Left colon (tissue), 2 donors: ENCODE data around the gene ACVR1. TPM values are rescaled to one million over a fixed set of nuclear protein-coding genes. Genes with fewer than 3 reads are reported as not detected.

Experiments
- ATAC-seq: fragments of 200-7000 bp; cut with Tn5 transposase; one replicate; pipeline ENCODE4 v1.9.1; 2020; ENCODE audit warnings: mild to moderate bottlenecking, moderate library complexity
- DNase-seq, 2 donors: peaks; one replicate each; pipeline ENCODE4 v3.0.0-alpha.2; 2020
- intact Hi-C, 2 donors: fragments of 100-400 bp; cut with DNase I in 1 of 2; cut with micrococcal nuclease in 1 of 2; formaldehyde crosslinking; loops; one replicate each; pipeline versions ENCODE4 v1.11.2 to v1.14.0; 2022; cut with DNase I, micrococcal nuclease
- total RNA-seq, 2 donors: library from RNA; stranded (reverse); fragmentation: NEBNext Ultra II Directional; extraction: Animal tissue kit (Norgen Biotek cat#: 25700); gene quantifications; one replicate each; pipeline ENCODE4 v1.2.1, GENCODE V29; 2021
- donor health status: DM: no; HTN: no; CAD: no.
- donor health status: DM: yes; HTN: yes; CAD: no.

The ACVR1 gene
- total RNA-seq, 2 donors from 2014 or later, result 13.6 to 19.1 TPM

DNA sequence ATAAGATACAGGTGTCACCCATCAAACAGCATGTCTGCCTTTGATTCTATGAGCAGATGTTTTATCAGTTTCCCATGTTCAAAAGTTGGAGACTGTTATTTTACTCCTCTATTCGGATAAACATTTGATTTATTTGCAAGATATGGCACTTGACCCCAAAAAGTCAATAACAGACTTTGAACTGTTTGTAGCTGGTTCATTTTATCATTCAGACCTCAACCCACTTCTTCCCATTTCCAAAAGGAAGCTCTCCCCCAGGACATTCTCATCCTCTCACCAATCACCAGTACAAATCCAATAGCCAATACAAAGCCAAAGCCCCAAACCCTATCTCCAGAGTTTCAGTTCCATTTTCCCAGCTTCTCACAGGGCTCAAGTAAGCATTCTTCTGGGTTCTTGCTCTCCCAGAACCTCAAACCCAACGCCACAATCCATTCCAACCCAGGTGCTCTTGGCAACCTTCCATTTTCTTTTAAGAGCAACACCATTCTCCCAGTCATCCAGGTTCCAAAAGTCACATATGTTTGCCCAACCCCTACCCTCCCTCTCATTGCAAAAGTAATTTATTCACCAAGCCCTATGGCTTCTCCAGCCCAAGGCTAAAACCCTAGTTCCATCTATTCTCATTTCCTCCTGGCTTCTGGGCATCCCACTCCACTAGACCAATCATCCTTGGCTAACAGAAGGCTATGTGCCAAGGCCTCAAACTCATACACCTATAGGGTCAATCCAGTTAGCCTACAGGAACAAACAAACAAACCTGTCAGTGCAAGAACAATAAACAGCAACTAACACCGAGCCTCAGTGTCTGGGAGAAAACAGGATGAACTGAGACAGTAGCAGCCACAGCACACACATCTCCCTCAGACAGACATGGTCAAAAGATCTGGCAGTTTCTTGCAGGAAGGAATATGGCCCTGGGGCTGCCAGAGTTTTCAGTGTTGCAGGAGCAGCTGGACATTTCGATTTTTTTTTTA, 9.2 kb downstream of the ACVR1 start:
- DNase-seq, result no peak
- ATAC-seq, result peak; percentile 46

DNA sequence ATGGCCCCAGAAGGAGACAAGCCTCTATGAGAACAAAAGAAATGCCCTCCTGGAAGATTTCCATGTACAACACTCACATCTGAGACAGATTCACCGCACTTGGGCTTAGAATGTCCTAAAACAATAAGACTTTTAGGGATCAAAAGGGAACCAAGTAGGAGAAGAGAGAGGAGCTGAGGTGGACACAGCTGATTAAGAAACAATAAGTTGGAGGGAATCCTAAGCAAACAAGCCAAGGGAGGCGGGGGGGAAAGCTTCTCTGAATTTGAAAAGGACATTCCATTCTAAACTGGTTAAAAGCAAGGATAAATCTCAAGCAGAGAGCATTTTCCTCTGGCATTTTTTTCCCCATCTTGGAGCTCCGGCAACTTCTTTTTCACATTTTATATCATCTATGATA, 9.9 kb downstream of the ACVR1 start:
- ATAC-seq (no peak), DNase-seq (no peak)
- intact Hi-C loops, result no loop called here

More for the DNA sequence above, 9.2 kb downstream of the ACVR1 start:
- intact Hi-C loops, result no loop called here

DNA sequence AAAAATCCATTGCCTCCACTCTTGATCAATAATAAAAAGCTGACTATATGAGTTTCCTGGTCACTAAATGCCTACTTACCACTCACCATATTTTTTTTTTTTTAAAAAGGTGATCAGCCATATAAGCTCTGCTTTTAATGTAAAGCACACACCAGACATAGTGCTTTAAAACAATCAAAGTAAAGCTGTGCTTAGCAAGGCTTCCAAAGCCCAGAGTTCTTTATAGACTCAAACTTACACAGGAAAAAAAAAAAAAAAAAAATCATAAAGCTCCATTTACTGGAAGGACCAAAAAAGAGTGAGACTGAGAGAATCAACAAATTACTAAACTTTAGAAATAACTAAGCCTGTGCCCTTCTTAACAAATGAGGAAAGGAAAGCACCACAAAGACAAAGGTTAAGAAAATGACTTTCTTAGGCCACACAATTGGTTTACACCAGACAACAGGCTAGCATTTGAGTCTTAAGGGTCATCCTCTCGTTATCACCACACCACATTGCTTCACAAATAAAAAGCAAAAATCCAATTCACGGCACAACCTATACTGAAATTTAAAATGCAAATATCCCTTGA, 11.2 kb downstream of the ACVR1 start:
- DNase-seq, result no peak
- intact Hi-C loops, result no loop called here
- no peak for ATAC-seq

DNA sequence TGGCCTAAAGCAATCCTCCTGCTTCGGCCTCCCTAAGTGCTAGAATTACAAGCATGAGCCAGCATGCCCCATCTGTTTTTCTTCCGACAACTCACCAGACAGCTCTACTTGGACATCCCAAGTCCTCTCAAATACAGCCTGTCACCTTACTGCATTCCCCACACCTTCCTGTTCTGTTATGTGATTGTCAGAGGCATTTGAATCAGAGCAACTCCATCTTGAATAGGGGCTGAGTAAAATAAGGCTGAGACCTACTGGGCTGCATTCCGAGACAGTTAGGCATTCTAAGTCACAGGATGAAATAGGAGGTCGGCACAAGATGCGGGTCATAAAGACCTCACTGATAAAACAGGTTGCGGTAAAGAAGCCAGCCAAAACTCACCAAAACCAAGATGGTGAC, 17.3 kb downstream of the ACVR1 start:
- intact Hi-C loops, result no loop called here
- DNase-seq, result no peak
- ATAC-seq, result no peak

GRCh38 chr2:157857881-157858280, 18.2 kb downstream of the ACVR1 start:
- intact Hi-C loops, result no loop called here
- DNase-seq (no peak), ATAC-seq (peak; percentile 60)

GRCh38 chr2:157856187-157856515, 20.0 kb downstream of the ACVR1 start:
- ATAC-seq, result no peak
- no peak for DNase-seq
- intact Hi-C loops, result no loop called here

DNA sequence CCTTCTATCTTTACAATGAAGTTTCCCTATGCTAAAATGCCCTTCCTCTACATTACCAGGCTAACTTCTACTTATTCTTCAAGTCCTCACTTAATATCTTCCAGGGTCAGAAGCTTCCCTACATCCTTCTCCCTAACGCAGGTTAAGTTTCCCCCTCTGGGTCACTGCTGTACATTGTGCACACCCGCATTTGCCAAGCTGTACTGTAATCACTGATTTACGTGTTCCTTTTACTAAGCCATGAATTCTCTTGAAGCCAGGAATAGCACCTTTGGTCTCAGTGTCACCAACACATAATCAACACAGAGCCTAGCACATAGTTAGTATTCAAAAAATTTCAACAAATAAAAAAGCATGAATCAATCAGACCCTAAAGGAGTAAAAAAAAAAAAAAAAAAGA, 22.3 kb downstream of the ACVR1 start:
- intact Hi-C loops, result no loop called here

DNA sequence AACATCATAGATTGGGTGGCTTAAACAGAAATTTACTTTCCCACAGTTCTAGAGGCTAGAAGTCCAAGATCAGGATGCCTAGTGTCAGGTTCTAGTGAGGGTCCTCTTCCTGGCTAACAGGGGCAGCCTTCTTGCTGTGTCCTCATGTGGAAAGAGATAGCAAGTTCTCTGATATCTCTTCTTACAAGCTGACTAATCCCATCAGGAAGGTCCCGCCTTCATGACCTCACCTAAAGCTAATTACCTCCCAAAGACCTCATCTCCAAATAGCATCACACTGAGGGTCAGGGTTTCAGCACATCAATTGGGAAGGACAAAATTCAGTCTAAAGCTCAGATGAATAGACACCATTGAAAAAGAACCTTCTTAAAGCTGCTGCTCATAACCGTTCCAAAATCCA, 22.9 kb downstream of the ACVR1 start:
- DNase-seq (no peak), ATAC-seq (no peak)
- intact Hi-C loops, result no loop called here

More for the DNA sequence above, 22.3 kb downstream of the ACVR1 start:
- ATAC-seq (no peak), DNase-seq (no peak)

DNA sequence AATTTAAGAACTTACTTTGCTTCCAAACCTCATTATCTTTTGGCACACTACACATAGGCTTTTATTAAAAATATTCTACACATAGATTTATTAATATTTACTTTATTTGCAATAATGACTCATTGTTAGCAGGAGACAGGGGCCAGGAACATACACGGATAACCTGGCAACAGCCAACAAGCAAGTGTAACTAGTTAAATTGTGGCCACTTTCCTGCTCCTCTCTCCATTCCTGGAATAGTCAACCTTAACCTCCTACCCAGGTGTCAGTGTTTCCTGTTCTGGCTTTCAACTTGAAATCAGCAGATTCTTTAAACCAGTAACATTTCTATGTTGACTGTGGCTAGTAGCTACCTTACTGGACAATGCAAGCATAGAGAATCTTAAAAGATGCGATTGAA, 26.5 kb downstream of the ACVR1 start:
- intact Hi-C loops, result no loop called here
- DNase-seq (no peak), ATAC-seq (no peak)

- ATAC-seq (no peak), DNase-seq (no peak)
- intact Hi-C loops, result no loop called here
These were observed 27.9 kb downstream of the ACVR1 start for GRCh38 chr2:157848213-157848612.

DNA sequence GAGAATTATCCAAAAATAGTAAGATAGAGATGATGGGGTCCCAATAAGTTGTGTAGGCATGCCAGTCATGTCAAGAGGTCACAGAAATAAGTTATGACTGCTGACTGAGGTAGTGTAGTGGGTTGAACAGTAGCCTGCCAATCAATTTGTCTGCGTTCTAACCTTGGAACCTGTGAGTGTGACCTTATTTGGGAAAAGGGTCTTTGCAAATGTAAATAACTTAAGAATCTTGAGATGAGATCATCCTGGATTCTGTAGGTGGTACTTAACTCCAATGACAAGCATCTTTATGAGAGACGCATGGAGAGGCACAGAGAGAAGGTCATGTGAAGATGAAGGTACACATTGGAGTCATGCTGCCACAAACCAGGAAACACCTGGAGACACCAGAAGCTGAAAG, 31.0 kb downstream of the ACVR1 start:
- intact Hi-C loops, result no loop called here
- no peak for ATAC-seq
- DNase-seq, result no peak

GRCh38 chr2:157843935-157844334, 32.2 kb downstream of the ACVR1 start:
- intact Hi-C loops, result no loop called here
- ATAC-seq (no peak), DNase-seq (no peak)

- intact Hi-C loops, result no loop called here
- ATAC-seq, result no peak
- no peak for DNase-seq
These were observed 33.0 kb downstream of the ACVR1 start for GRCh38 chr2:157843081-157843480.

DNA sequence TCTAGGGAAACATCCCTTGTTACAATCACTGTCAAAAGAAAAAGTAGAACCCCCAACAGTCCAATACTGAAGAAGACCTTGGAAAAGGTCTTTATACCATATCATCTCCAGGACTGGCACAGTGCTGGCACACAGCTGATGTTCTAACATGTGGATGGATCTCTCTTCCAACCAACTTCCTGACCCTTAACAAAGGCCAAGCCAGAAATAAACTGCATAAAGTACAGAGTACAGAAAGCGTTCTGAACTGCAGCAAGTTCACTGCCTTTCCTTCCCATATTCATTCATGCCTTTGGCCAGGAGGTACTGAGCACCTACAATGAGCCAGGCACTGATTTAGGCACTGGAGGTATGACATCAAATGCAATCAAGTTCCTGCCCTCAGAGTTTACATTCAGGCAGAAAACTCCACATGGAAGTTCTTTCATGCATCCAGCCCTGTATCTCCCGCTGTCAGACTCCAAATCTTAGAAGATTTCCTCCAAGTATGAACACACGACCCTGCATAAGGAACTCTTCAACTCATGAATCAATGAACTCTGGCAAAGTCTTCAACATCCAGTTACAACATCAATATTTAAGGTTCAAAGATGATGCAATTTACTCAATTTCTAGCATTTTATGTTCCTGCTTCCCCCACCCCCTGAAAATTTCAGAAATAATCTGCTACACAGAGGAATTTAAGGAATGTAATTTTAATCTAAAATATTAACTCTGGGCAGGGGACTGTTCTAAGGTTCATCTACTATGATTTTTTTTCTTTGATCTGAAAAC, 33.8 kb downstream of the ACVR1 start:
- ATAC-seq (no peak), DNase-seq (no peak)
- intact Hi-C loops, result no loop called here

GRCh38 chr2:157841485-157841884, 34.6 kb downstream of the ACVR1 start:
- ATAC-seq (no peak), DNase-seq (no peak)
- intact Hi-C loops, result no loop called here

DNA sequence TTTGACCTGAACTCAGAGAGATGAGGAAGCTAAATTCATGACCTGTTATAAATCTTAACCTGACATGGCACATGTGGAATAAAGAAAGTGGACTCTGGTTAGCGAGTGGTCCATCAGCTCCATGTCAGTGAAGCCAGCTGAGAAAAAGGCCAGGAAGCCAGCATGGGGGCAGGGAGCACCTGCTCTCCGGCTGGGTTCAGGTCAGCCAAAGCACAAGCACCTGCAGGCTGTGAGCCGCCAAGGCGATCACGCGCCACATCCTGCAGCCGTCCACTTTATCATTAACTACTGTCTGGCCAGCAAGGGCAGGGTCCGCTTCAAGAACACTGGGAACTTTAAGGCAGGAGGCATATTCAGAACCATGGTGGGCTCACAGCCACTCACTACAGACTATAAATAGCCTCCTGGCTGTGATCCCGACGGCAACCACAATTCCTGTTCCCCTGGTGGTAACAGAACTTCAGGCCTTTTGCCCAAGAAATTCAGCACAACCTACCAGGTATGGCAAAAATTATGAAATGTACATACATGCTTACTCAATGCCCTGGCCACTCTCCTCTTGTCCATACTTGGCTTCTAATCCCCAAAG, 35.5 kb downstream of the ACVR1 start:
- peak; percentile 19 for ATAC-seq
- peak; percentile 6 to 30 for DNase-seq

GRCh38 chr2:157839822-157840221, 36.3 kb downstream of the ACVR1 start:
- intact Hi-C loops, result no loop called here
- no peak for DNase-seq
- ATAC-seq, result no peak

More for the DNA sequence above, 35.5 kb downstream of the ACVR1 start:
- intact Hi-C loops, result no loop called here

GRCh38 chr2:157839162-157839801, 36.8 kb downstream of the ACVR1 start:
- no peak for ATAC-seq
- DNase-seq, result no peak
- intact Hi-C loops, result no loop called here
